GM12878 (cell line): ENCODE data around the gene MAFG. TPM values are rescaled to one million over a fixed set of nuclear protein-coding genes. Genes with fewer than 3 reads are reported as not detected.
A peak's percentile ranks its signal among the peaks of the same experiment; 100 is the strongest.

ENCODE experiments used
- CHD1 ChIP-seq: IDR thresholded peaks from 2 replicates; pipeline ENCODE4 v1.6.1; 2012; ENCODE audit warnings: low read depth, low read length, improper control_type of control experiment
- EZH2 ChIP-seq: IDR thresholded peaks from 2 replicates; pipeline ENCODE4 v1.6.1; 2012; ENCODE audit warnings: low read depth, mild to moderate bottlenecking, control low read depth, inconsistent platforms, low read length, borderline replicate concordance; ENCODE audit not compliant: control insufficient read depth
- HDAC2 ChIP-seq: fragments of 200-600 bp; sonication (generic); IDR thresholded peaks from 2 replicates; pipeline ENCODE4 v1.6.1; 2017
- JUND ChIP-seq: IDR thresholded peaks from 2 replicates; pipeline ENCODE4 v1.6.1; 2012; ENCODE audit warnings: low read depth, mild to moderate bottlenecking, low read length, improper control_type of control experiment, moderate library complexity
- KAT2A ChIP-seq: conservative IDR thresholded peaks from 2 replicates; pipeline ENCODE4 v1.6.1; 2011; ENCODE audit warnings: low read depth, low read length; ENCODE audit not compliant: control insufficient read depth
- LARP7 ChIP-seq: fragments of 450-650 bp; IDR thresholded peaks from 2 replicates; pipeline ENCODE4 v1.6.1; 2017; ENCODE audit warnings: mild to moderate bottlenecking
- NFIC ChIP-seq: IDR thresholded peaks from 2 replicates; pipeline ENCODE4 v1.6.1; 2012; ENCODE audit warnings: low read depth, mild to moderate bottlenecking, inconsistent platforms, low read length, moderate library complexity
- NR2F1 ChIP-seq: fragments of 450-650 bp; conservative IDR thresholded peaks from 2 replicates; pipeline ENCODE4 v1.6.1; 2017; ENCODE audit warnings: mild to moderate bottlenecking
- POLR2AphosphoS5 ChIP-seq: IDR thresholded peaks from 2 replicates; pipeline ENCODE4 v1.6.1; 2011; ENCODE audit warnings: mild to moderate bottlenecking, low read length, inconsistent platforms
- RBBP5 ChIP-seq: fragments of 200-600 bp; sonication (generic); conservative IDR thresholded peaks from 2 replicates; pipeline ENCODE4 v1.6.1; 2016
- RCOR1 ChIP-seq: conservative IDR thresholded peaks from 2 replicates; pipeline ENCODE4 v1.6.1; 2012; ENCODE audit warnings: low read depth, low read length, improper control_type of control experiment
- RELA ChIP-seq: fragments of 450-650 bp; IDR thresholded peaks from 2 replicates; pipeline ENCODE4 v1.8.0; 2014; ENCODE audit warnings: borderline replicate concordance; ENCODE audit not compliant: partially characterized antibody
- SMAD5 ChIP-seq: IDR thresholded peaks from 2 replicates; pipeline ENCODE4 v1.6.1; 2016; ENCODE audit warnings: antibody characterized with exemption, low read depth
- SPI1 ChIP-seq: IDR thresholded peaks from 2 replicates; pipeline ENCODE4 v1.6.1; 2011; ENCODE audit warnings: low read depth, mild to moderate bottlenecking, low read length, moderate library complexity, borderline replicate concordance; ENCODE audit not compliant: insufficient read depth
- SRF ChIP-seq, 2 experiments: IDR thresholded peaks; 2 replicates each; pipeline ENCODE4 v1.6.1; 2011; ENCODE audit warnings: low read depth in 2 of 2, low read length in 2 of 2, mild to moderate bottlenecking in 1 of 2, moderate library complexity in 1 of 2
- STAT1 ChIP-seq: fragments of 450-650 bp; conservative IDR thresholded peaks from 2 replicates; pipeline ENCODE4 v1.6.1; 2014; ENCODE audit warnings: antibody characterized with exemption, mild to moderate bottlenecking
- SUPT20H ChIP-seq: IDR thresholded peaks from 2 replicates; pipeline ENCODE4 v1.6.1; 2011; ENCODE audit warnings: low read depth, mild to moderate bottlenecking, low read length, moderate library complexity, borderline replicate concordance; ENCODE audit not compliant: control insufficient read depth
- TARDBP ChIP-seq: IDR thresholded peaks from 2 replicates; pipeline ENCODE4 v1.6.1; 2016; ENCODE audit warnings: borderline replicate concordance
- TCF7 ChIP-seq: IDR thresholded peaks from 2 replicates; pipeline ENCODE4 v1.6.1; 2014; ENCODE audit warnings: antibody characterized with exemption, borderline replicate concordance
- YY1 ChIP-seq: IDR thresholded peaks from 2 replicates; pipeline ENCODE4 v1.6.1; 2011; ENCODE audit warnings: low read depth, mild to moderate bottlenecking, low read length
- ZBTB4 ChIP-seq: fragments of 450-650 bp; formaldehyde crosslinking; IDR thresholded peaks from 2 replicates; pipeline ENCODE4 v1.4.0; 2022; ENCODE audit warnings: mild to moderate bottlenecking, moderate library complexity
- polyA plus RNA-seq, 11 experiments: library from polyadenylated mRNA; depleted of rRNA in 4 of 11; unstranded in 6 of 11; stranded (reverse) in 5 of 11; fragments of >200 nt; fragmentation: Nextera tagmentation in 4 of 11; fragmentation: Illumina TruSeq in 1 of 11; extraction: Ambion mirVana in 4 of 11; extraction: Trizol in 1 of 11; gene quantifications; 1 replicate in 1 of 11; 2 replicates in 10 of 11; pipeline versions ENCODE4 v1.2.1 to v1.2.3, GENCODE V29; 2011 to 2016; ENCODE audit warnings: inconsistent platforms in 2 of 11, missing spikeins in 2 of 11, low read depth in 1 of 11
- total RNA-seq, 4 experiments: library from RNA; depleted of rRNA in 3 of 4; stranded (reverse); fragments of >200 nt in 3 of 4; fragmentation: Illumina TruSeq in 1 of 4; extraction: Trizol in 1 of 4; gene quantifications; 2 replicates each; pipeline versions ENCODE4 v1.2.1 to v1.2.3, GENCODE V29; 2013 to 2021
- TF ChIP-seq, protein P1 (sequence below): IDR thresholded peaks from 2 replicates; pipeline ENCODE4 v1.6.1; 2012; ENCODE audit warnings: low read depth, low read length, improper control_type of control experiment
- TF ChIP-seq, protein P2 (sequence below): IDR thresholded peaks from 2 replicates; pipeline ENCODE4 v1.6.1; 2012; ENCODE audit warnings: mild to moderate bottlenecking, low read depth, low read length

The MAFG gene
- total and polyA plus RNA-seq, 10 of the 15 experiments (the other 5 are each of a cell fraction or from before 2014, with no cell fraction given) = 0.48 to 20.1 (median 7.6) TPM

DNA sequence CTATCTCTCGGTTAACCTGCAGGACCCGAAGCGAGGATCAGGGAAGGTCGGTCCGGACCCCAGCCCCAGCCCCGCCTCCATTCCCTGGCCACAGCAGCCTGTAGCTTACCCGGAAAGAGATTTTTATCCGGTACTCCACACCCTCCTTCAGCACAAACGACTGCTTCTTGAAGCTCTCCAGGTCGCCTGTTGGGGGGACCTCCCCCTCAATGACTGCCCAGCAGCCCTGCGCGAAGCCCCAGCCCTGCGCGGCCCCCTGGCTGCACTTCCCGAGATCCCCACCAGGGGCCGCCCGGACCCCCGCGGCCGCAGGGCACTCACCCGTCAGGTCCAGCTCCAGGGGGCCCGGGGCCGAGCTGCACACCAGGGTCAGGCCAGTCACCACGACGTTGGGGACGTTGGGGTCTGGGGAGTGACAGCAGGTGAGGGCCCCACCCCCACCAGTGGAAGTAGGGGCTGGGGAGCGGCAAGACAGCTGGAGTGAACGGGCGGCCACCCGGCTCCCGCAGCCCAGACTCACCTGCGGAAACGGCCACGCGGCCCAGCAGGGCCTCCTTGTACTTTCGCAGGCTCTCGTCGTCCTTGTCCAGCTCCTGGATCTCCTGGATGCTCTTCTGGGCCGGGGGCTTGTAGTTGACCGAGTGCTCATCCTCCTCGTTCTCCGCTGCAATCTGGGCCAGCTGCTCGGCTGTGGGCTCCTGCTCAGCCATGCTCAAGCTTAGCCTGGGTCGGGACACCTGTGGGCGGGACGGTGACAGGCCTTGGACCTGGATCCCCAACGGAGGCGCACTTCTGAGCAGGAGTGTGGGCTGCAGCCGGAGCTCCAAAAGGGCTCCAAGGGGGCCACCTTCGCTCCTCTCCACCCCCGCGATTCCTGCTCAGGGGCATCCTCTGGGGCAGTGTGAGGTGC is 58.1 kb downstream of the MAFG start (continued):
- TF ChIP-seq RCOR1 (no peak), LARP7 (no peak), STAT1 (no peak), RELA (no peak), HDAC2 (no peak), SRF (IDR thresholded peaks at IDR 0.05; ENCODE audit: low read depth in 2 of 2, low read length in 2 of 2) (no peak), NR2F1 (peak; percentile 48; the same call in 1 of the 2 replicates), EZH2 (no peak), TCF7 (no peak), ZBTB4 (CRISPR knock-in tag) (no peak), KAT2A (no peak), NFIC (no peak), SPI1 (no peak), SMAD5 (no peak), YY1 (0 out of 2 replicates have a peak, but pooled peaks have one; percentile 45), JUND (no peak), SUPT20H (no peak), CHD1 (no peak), TARDBP (no peak), POLR2AphosphoS5 (peak; percentile 23; the same call in 1 of the 2 replicates), RBBP5 (no peak)
- TF ChIP-seq, protein P1, sequence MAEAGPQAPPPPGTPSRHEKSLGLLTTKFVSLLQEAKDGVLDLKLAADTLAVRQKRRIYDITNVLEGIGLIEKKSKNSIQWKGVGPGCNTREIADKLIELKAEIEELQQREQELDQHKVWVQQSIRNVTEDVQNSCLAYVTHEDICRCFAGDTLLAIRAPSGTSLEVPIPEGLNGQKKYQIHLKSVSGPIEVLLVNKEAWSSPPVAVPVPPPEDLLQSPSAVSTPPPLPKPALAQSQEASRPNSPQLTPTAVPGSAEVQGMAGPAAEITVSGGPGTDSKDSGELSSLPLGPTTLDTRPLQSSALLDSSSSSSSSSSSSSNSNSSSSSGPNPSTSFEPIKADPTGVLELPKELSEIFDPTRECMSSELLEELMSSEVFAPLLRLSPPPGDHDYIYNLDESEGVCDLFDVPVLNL = no peak
- TF ChIP-seq, protein P2, sequence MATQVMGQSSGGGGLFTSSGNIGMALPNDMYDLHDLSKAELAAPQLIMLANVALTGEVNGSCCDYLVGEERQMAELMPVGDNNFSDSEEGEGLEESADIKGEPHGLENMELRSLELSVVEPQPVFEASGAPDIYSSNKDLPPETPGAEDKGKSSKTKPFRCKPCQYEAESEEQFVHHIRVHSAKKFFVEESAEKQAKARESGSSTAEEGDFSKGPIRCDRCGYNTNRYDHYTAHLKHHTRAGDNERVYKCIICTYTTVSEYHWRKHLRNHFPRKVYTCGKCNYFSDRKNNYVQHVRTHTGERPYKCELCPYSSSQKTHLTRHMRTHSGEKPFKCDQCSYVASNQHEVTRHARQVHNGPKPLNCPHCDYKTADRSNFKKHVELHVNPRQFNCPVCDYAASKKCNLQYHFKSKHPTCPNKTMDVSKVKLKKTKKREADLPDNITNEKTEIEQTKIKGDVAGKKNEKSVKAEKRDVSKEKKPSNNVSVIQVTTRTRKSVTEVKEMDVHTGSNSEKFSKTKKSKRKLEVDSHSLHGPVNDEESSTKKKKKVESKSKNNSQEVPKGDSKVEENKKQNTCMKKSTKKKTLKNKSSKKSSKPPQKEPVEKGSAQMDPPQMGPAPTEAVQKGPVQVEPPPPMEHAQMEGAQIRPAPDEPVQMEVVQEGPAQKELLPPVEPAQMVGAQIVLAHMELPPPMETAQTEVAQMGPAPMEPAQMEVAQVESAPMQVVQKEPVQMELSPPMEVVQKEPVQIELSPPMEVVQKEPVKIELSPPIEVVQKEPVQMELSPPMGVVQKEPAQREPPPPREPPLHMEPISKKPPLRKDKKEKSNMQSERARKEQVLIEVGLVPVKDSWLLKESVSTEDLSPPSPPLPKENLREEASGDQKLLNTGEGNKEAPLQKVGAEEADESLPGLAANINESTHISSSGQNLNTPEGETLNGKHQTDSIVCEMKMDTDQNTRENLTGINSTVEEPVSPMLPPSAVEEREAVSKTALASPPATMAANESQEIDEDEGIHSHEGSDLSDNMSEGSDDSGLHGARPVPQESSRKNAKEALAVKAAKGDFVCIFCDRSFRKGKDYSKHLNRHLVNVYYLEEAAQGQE = no peak
